Measurements from ENCODE around the gene NELFE. TPM values are rescaled to one million over a fixed set of nuclear protein-coding genes. Genes with fewer than 3 reads are reported as not detected.

The NELFE gene
- total and polyA plus RNA-seq, 2 of the 13 experiments (the other 11 are each of a cell fraction or from before 2014, with no cell fraction given): 51.3 to 69.8 TPM

- TF ChIP-seq, protein P1, sequence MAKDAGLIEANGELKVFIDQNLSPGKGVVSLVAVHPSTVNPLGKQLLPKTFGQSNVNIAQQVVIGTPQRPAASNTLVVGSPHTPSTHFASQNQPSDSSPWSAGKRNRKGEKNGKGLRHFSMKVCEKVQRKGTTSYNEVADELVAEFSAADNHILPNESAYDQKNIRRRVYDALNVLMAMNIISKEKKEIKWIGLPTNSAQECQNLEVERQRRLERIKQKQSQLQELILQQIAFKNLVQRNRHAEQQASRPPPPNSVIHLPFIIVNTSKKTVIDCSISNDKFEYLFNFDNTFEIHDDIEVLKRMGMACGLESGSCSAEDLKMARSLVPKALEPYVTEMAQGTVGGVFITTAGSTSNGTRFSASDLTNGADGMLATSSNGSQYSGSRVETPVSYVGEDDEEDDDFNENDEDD (CRISPR knock-in tag; IDR thresholded peaks at IDR 0.05; ENCODE audit: borderline replicate concordance): no peak
- TF ChIP-seq ZNF670 (CRISPR knock-in tag; IDR thresholded peaks at IDR 0.05; ENCODE audit: borderline replicate concordance): no peak
- TF ChIP-seq ZUFSP (CRISPR knock-in tag; IDR thresholded peaks at IDR 0.05; ENCODE audit: borderline replicate concordance): no peak
- no peak for TF ChIP-seq ZNF33B (CRISPR knock-in tag; IDR thresholded peaks at IDR 0.05)
- TF ChIP-seq ZNF318 (CRISPR knock-in tag; IDR thresholded peaks at IDR 0.05): 0 out of 2 replicates have a peak, but pooled peaks have one; percentile 19
- no peak for TF ChIP-seq CEBPB (IDR thresholded peaks at IDR 0.05; ENCODE audit: borderline replicate concordance, low read depth, low read length)
- no peak for TF ChIP-seq GRHL1 (CRISPR knock-in tag; conservative IDR thresholded peaks at IDR 0.05)
- no peak for TF ChIP-seq POLR2AphosphoS2 (IDR thresholded peaks at IDR 0.05; ENCODE audit: low read depth, low read length)
- no peak for TF ChIP-seq NFE2L2 (IDR thresholded peaks at IDR 0.05; ENCODE audit: low read length)
- no peak for TF ChIP-seq MTERF4 (CRISPR knock-in tag; IDR thresholded peaks at IDR 0.05)
- peak; percentile 49; the same call in 1 of the 2 replicates for TF ChIP-seq MEIS1 (CRISPR knock-in tag; IDR thresholded peaks at IDR 0.05; ENCODE audit: borderline replicate concordance)
Observed at GRCh38 chr6:31927863-31928671, 30.7 kb downstream of the NELFE start (continued).
